Measurements from ENCODE around the gene GALP. TPM values are rescaled to one million over a fixed set of nuclear protein-coding genes. Genes with fewer than 3 reads are reported as not detected.
"Not testable (repeated sequence)": the region's sequence is repeated elsewhere in the genome, so short reads cannot be mapped to it uniquely, and the experiment has no call there.

The GALP gene
- total RNA-seq, 5 donors from 2014 or later (not counting 1 experiment from before 2014, with no cell fraction given): not detected

GRCh38 chr19:56207581-56207980 lies 31.8 kb downstream of the GALP start:
- WGBS (ENCODE audit: insufficient coverage): 100% methylated on average over 1 of the region's 5 CpGs
- H3K27ac ChIP-seq (ENCODE audit: low read length); H3K4me3 Mint-ChIP-seq; CTCF ChIA-PET; H3K4me3 ChIP-seq (ENCODE audit: control insufficient read depth in 1 of 2, extremely low read depth in 1 of 2, low read length in 1 of 2); H3K4me1 ChIP-seq (ENCODE audit: control insufficient read depth in 1 of 2, extremely low read depth in 1 of 2, insufficient read depth in 2 of 2, low read length in 2 of 2); H3K9me3 Mint-ChIP-seq; H3K36me3 Mint-ChIP-seq; H3K36me3 ChIP-seq (ENCODE audit: control insufficient read depth in 2 of 2, extremely low read depth in 1 of 2, insufficient read depth in 1 of 2, low read length in 1 of 2); DNase-seq; ATAC-seq (replicated peaks in 1 of 4); H3K9me3 ChIP-seq; H3K27ac Mint-ChIP-seq; POLR2A ChIA-PET; H3K4me1 Mint-ChIP-seq: not testable (repeated sequence)
- peaks cover 0 to 15% of the 10 kb centered on the region in 2 donors for H3K27me3 Mint-ChIP-seq
- H3K27me3 ChIP-seq (replicated peaks in 1 of 2; ENCODE audit: control insufficient read depth in 2 of 2, extremely low read depth in 1 of 2, insufficient read depth in 2 of 2, low read length in 1 of 2): peaks cover 0 to 12% of the 10 kb centered on the region in 2 experiments

GRCh38 chr19:56209091-56209490 lies 33.3 kb downstream of the GALP start:
- WGBS (ENCODE audit: insufficient coverage): 93% methylated on average over 5 of the region's 12 CpGs

GRCh38 chr19:56210036-56210435 lies 34.2 kb downstream of the GALP start:
- H3K36me3 ChIP-seq (ENCODE audit: control insufficient read depth in 2 of 2, extremely low read depth in 1 of 2, insufficient read depth in 1 of 2, low read length in 1 of 2); H3K27ac Mint-ChIP-seq; H3K4me1 Mint-ChIP-seq; H3K9me3 ChIP-seq; H3K9me3 Mint-ChIP-seq; DNase-seq; H3K4me3 Mint-ChIP-seq; ATAC-seq (replicated peaks in 1 of 4); H3K4me3 ChIP-seq (ENCODE audit: control insufficient read depth in 1 of 2, extremely low read depth in 1 of 2, low read length in 1 of 2); H3K36me3 Mint-ChIP-seq; H3K4me1 ChIP-seq (ENCODE audit: control insufficient read depth in 1 of 2, extremely low read depth in 1 of 2, insufficient read depth in 2 of 2, low read length in 2 of 2); CTCF ChIA-PET; POLR2A ChIA-PET; H3K27ac ChIP-seq (ENCODE audit: low read length): not testable (repeated sequence)
- WGBS (ENCODE audit: insufficient coverage): 100% methylated on average over 2 of the region's 9 CpGs
- peaks cover 7 to 29% of the 10 kb centered on the region in 2 donors for H3K27me3 Mint-ChIP-seq
- H3K27me3 ChIP-seq (replicated peaks in 1 of 2; ENCODE audit: control insufficient read depth in 2 of 2, extremely low read depth in 1 of 2, insufficient read depth in 2 of 2, low read length in 1 of 2): peaks cover 0 to 13% of the 10 kb centered on the region in 2 experiments

More at GRCh38 chr19:56209091-56209490, 33.3 kb downstream of the GALP start:
- no peaks in the 10 kb centered on the region for H3K36me3 Mint-ChIP-seq
- Histone ChIP-seq H3K4me1 (ENCODE audit: control insufficient read depth in 1 of 2, extremely low read depth in 1 of 2, insufficient read depth in 2 of 2, low read length in 2 of 2) (no peaks in the 10 kb centered on the region), H3K27ac (ENCODE audit: low read length) (no peak overlapping the region), H3K36me3 (ENCODE audit: control insufficient read depth in 2 of 2, extremely low read depth in 1 of 2, insufficient read depth in 1 of 2, low read length in 1 of 2) (no peaks in the 10 kb centered on the region), H3K27me3 (replicated peaks in 1 of 2; ENCODE audit: control insufficient read depth in 2 of 2, extremely low read depth in 1 of 2, insufficient read depth in 2 of 2, low read length in 1 of 2) (peaks cover 0 to 13% of the 10 kb centered on the region in 2 experiments), H3K4me3 (ENCODE audit: control insufficient read depth in 1 of 2, extremely low read depth in 1 of 2, low read length in 1 of 2) (no peak overlapping the region), H3K9me3 (no peaks in the 10 kb centered on the region)
- H3K9me3 Mint-ChIP-seq: no peaks in the 10 kb centered on the region
- CTCF ChIA-PET: no interaction called here
- no peak overlapping the region for H3K27ac Mint-ChIP-seq
- H3K27me3 Mint-ChIP-seq: peaks cover 4 to 21% of the 10 kb centered on the region in 2 donors
- no peak for ATAC-seq (replicated peaks in 1 of 4)
- H3K4me3 Mint-ChIP-seq: no peak overlapping the region
- DNase-seq: no peak
- POLR2A ChIA-PET: no interaction called here
- no peaks in the 10 kb centered on the region for H3K4me1 Mint-ChIP-seq

GRCh38 chr19:56211718-56212117 lies 35.9 kb downstream of the GALP start:
- H3K4me1 ChIP-seq (ENCODE audit: control insufficient read depth in 1 of 2, extremely low read depth in 1 of 2, insufficient read depth in 2 of 2, low read length in 2 of 2): no peaks in the 10 kb centered on the region
- no peak overlapping the region for H3K4me3 Mint-ChIP-seq
- H3K27ac ChIP-seq (ENCODE audit: low read length): no peak overlapping the region
- no peaks in the 10 kb centered on the region for H3K9me3 ChIP-seq
- H3K4me3 ChIP-seq (ENCODE audit: control insufficient read depth in 1 of 2, extremely low read depth in 1 of 2, low read length in 1 of 2): no peak overlapping the region
- DNase-seq (no peak), ATAC-seq (replicated peaks in 1 of 4) (no peak)
- ChIA-PET CTCF (no interaction called here), POLR2A (no interaction called here)
- H3K9me3 Mint-ChIP-seq: no peaks in the 10 kb centered on the region
- H3K27me3 ChIP-seq (replicated peaks in 1 of 2; ENCODE audit: control insufficient read depth in 2 of 2, extremely low read depth in 1 of 2, insufficient read depth in 2 of 2, low read length in 1 of 2): peaks cover 0 to 18% of the 10 kb centered on the region in 2 experiments
- no peak overlapping the region for H3K27ac Mint-ChIP-seq
- 100% methylated on average over 1 of the region's 4 CpGs for WGBS (ENCODE audit: insufficient coverage)
- H3K27me3 Mint-ChIP-seq: peaks cover 16 to 33% of the 10 kb centered on the region in 2 donors
- peaks cover 0 to 1% (median under 1%) of the 10 kb centered on the region in 3 donors for H3K4me1 Mint-ChIP-seq
- H3K36me3 ChIP-seq (ENCODE audit: control insufficient read depth in 2 of 2, extremely low read depth in 1 of 2, insufficient read depth in 1 of 2, low read length in 1 of 2): no peaks in the 10 kb centered on the region
- no peaks in the 10 kb centered on the region for H3K36me3 Mint-ChIP-seq

GRCh38 chr19:56217039-56217949 lies 41.5 kb downstream of the GALP start:
- ChIA-PET POLR2A (no interaction called here), CTCF (no interaction called here)
- Histone ChIP-seq H3K9me3 (no peaks in the 10 kb centered on the region), H3K4me3 (ENCODE audit: control insufficient read depth in 1 of 2, extremely low read depth in 1 of 2, low read length in 1 of 2) (peak overlapping the region in 1 of 2 donors; percentile 49), H3K36me3 (ENCODE audit: control insufficient read depth in 2 of 2, extremely low read depth in 1 of 2, insufficient read depth in 1 of 2, low read length in 1 of 2) (no peaks in the 10 kb centered on the region), H3K4me1 (ENCODE audit: control insufficient read depth in 1 of 2, extremely low read depth in 1 of 2, insufficient read depth in 2 of 2, low read length in 2 of 2) (peaks cover 0 to 4% of the 10 kb centered on the region in 2 experiments), H3K27ac (ENCODE audit: low read length) (no peak overlapping the region), H3K27me3 (replicated peaks in 1 of 2; ENCODE audit: control insufficient read depth in 2 of 2, extremely low read depth in 1 of 2, insufficient read depth in 2 of 2, low read length in 1 of 2) (peaks cover 2 to 25% of the 10 kb centered on the region in 2 experiments)
- Mint-ChIP-seq H3K4me3 (peak overlapping the region in 2 of 3 donors; percentile 5 to 49), H3K27me3 (peaks cover 20 to 37% of the 10 kb centered on the region in 2 donors), H3K9me3 (no peaks in the 10 kb centered on the region), H3K36me3 (peaks cover 11% of the 10 kb centered on the region), H3K4me1 (peaks cover 0 to 9% (median 6%) of the 10 kb centered on the region in 3 donors), H3K27ac (no peak overlapping the region)
- DNase-seq: peak in 1 of 35 experiments; percentile 3
- ATAC-seq (replicated peaks in 1 of 4): no peak
- 18% methylated on average over 76 of the region's 79 CpGs for WGBS (ENCODE audit: insufficient coverage)

- H3K36me3 ChIP-seq (ENCODE audit: control insufficient read depth in 2 of 2, extremely low read depth in 1 of 2, insufficient read depth in 1 of 2, low read length in 1 of 2): no peaks in the 10 kb centered on the region
- Mint-ChIP-seq H3K4me3 (no peak overlapping the region), H3K9me3 (no peaks in the 10 kb centered on the region), H3K4me1 (peaks cover 0 to 9% (median 6%) of the 10 kb centered on the region in 3 donors), H3K36me3 (peaks cover 28% of the 10 kb centered on the region), H3K27me3 (peaks cover 16 to 32% of the 10 kb centered on the region in 2 donors), H3K27ac (no peak overlapping the region)
- no peak overlapping the region for H3K4me3 ChIP-seq (ENCODE audit: control insufficient read depth in 1 of 2, extremely low read depth in 1 of 2, low read length in 1 of 2)
- H3K27ac ChIP-seq (ENCODE audit: low read length): no peak overlapping the region
- H3K27me3 ChIP-seq (replicated peaks in 1 of 2; ENCODE audit: control insufficient read depth in 2 of 2, extremely low read depth in 1 of 2, insufficient read depth in 2 of 2, low read length in 1 of 2): peaks cover 2 to 22% of the 10 kb centered on the region in 2 experiments
- WGBS (ENCODE audit: insufficient coverage): 74% methylated on average over 7 of the region's 10 CpGs
- H3K9me3 ChIP-seq: no peaks in the 10 kb centered on the region
- ATAC-seq (replicated peaks in 1 of 4) (no peak), DNase-seq (no peak)
- ChIA-PET POLR2A (no interaction called here), CTCF (no interaction called here)
- peaks cover 0 to 4% of the 10 kb centered on the region in 2 experiments for H3K4me1 ChIP-seq (ENCODE audit: control insufficient read depth in 1 of 2, extremely low read depth in 1 of 2, insufficient read depth in 2 of 2, low read length in 2 of 2)
These were observed 43.2 kb downstream of the GALP start for GRCh38 chr19:56218961-56219360.
